Esophagus muscularis mucosa (tissue), 4 donors: ENCODE results near the gene PEX7. TPM values are rescaled to one million over a fixed set of nuclear protein-coding genes. Genes with fewer than 3 reads are reported as not detected.

Source experiments
- DNase-seq: peaks from one replicate; pipeline ENCODE4 v3.0.0-alpha.2; 2017; ENCODE audit errors: extremely low spot score
- H3K27ac ChIP-seq, 4 donors: fragments of 200-600 bp; sonication (generic); replicated peaks in 1 of 4; 1 replicate in 3 of 4; 2 replicates in 1 of 4; pipeline ENCODE4 v1.5.1; 2016 to 2019; ENCODE audit warnings: mild to moderate bottlenecking in 1 of 4
- H3K27me3 ChIP-seq, 4 donors: fragments of 200-600 bp; sonication (generic); one replicate each; pipeline versions ENCODE4 v1.5.1 to v1.6.0; 2016 to 2019
- H3K36me3 ChIP-seq, 4 donors: fragments of 200-600 bp; sonication (generic); one replicate each; pipeline ENCODE4 v1.5.1; 2016 to 2019
- H3K4me1 ChIP-seq, 4 donors: fragments of 200-600 bp; sonication (generic); one replicate each; pipeline ENCODE4 v1.5.1; 2016 to 2019
- H3K4me3 ChIP-seq, 4 donors: fragments of 200-600 bp; sonication (generic); 1 replicate in 2 of 4; 2 replicates in 2 of 4; pipeline ENCODE4 v1.5.1; 2016 to 2019; ENCODE audit warnings: mild to moderate bottlenecking in 4 of 4, moderate library complexity in 1 of 4
- H3K9me3 ChIP-seq, 4 donors: fragments of 200-600 bp; sonication (generic); 1 replicate in 3 of 4; 2 replicates in 1 of 4; pipeline ENCODE4 v1.5.1; 2016 to 2019
- CTCF ChIP-seq, 3 experiments: fragments of 200-600 bp in 2 of 3; fragments of 450-650 bp in 1 of 3; sonication (generic) in 2 of 3; IDR thresholded peaks; one replicate each; pipeline ENCODE4 v1.5.1; 2017 to 2019; ENCODE audit warnings: antibody characterized with exemption in 3 of 3, mild to moderate bottlenecking in 2 of 3, moderate library complexity in 1 of 3
- EP300 ChIP-seq: sonication (generic); formaldehyde crosslinking; IDR thresholded peaks from one replicate; pipeline ENCODE4 v1.6.1; 2017; ENCODE audit warnings: antibody characterized with exemption
- POLR2A ChIP-seq: fragments of 450-650 bp; IDR thresholded peaks from one replicate; pipeline ENCODE4 v1.6.1; 2017; ENCODE audit warnings: antibody characterized with exemption, moderate library complexity, mild to moderate bottlenecking, low read depth
- POLR2AphosphoS5 ChIP-seq, 2 donors: sonication (generic); formaldehyde crosslinking; IDR thresholded peaks; one replicate each; pipeline ENCODE4 v1.6.1; 2017; ENCODE audit warnings: antibody characterized with exemption in 2 of 2
- WGBS: methylation state at CpG from one replicate; pipeline ENCODE4 v1.1.5; 2018; 5-methylcytosine and 5-hydroxymethylcytosine counted together
- intact Hi-C: fragments of 100-400 bp; cut with DNase I; formaldehyde crosslinking; loops from one replicate; pipeline ENCODE4 v1.15.1; 2023
- total RNA-seq, 4 donors: library from RNA; depleted of rRNA; stranded (reverse); fragments of >200 nt; gene quantifications; one replicate each; pipeline versions ENCODE4 v1.1.0 to v1.2.1, GENCODE V29; 2016

Gene PEX7
- total RNA-seq, 4 donors from 2014 or later, result 4.1 to 9.5 (median 5.6) TPM

GRCh38 chr6:136816656-136817055 lies 5.7 kb upstream of the PEX7 start:
- Histone ChIP-seq H3K4me3 (no peak overlapping the region), H3K36me3 (no peaks in the 10 kb centered on the region), H3K27me3 (no peaks in the 10 kb centered on the region), H3K27ac (no peak overlapping the region), H3K4me1 (peaks cover 4 to 11% (median 4%) of the 10 kb centered on the region in 4 donors), H3K9me3 (no peaks in the 10 kb centered on the region)
- TF ChIP-seq EP300 (no peak), POLR2A (no peak), CTCF (IDR thresholded peaks at IDR 0.05) (no peak)
- no peak for DNase-seq
- WGBS, result 64% methylated on average over 2 of the region's 2 CpGs
- intact Hi-C loops, result no loop called here

- no peaks in the 10 kb centered on the region for H3K27me3 ChIP-seq
- intact Hi-C loops, result no loop called here
- no peak overlapping the region for H3K27ac ChIP-seq
- TF ChIP-seq EP300 (no peak), POLR2AphosphoS5 (IDR thresholded peaks at IDR 0.05) (no peak), POLR2A (no peak), CTCF (IDR thresholded peaks at IDR 0.05) (no peak)
- H3K36me3 ChIP-seq, result peaks cover 0 to 8% (median 0%) of the 10 kb centered on the region in 4 donors
- H3K4me1 ChIP-seq, result peaks cover 13 to 21% (median 18%) of the 10 kb centered on the region in 4 donors
- H3K9me3 ChIP-seq, result no peaks in the 10 kb centered on the region
- no peak for DNase-seq
- H3K4me3 ChIP-seq, result no peak overlapping the region
- 69% methylated on average over 2 of the region's 2 CpGs for WGBS
Measured at GRCh38 chr6:136820561-136820960, 1.8 kb upstream of the PEX7 start.

- intact Hi-C loops, result no loop called here
- WGBS, result under 1% methylated on average over 11 of the region's 11 CpGs
- H3K36me3 ChIP-seq, result peaks cover 0 to 21% (median 4%) of the 10 kb centered on the region in 4 donors
- TF ChIP-seq POLR2AphosphoS5 (IDR thresholded peaks at IDR 0.05) (no peak), EP300 (no peak), CTCF (IDR thresholded peaks at IDR 0.05) (no peak), POLR2A (no peak)
- H3K4me3 ChIP-seq, result peak overlapping the region; percentile 78 to 89 (median 81)
- peaks cover 13 to 21% (median 21%) of the 10 kb centered on the region in 4 donors for H3K4me1 ChIP-seq
- no peaks in the 10 kb centered on the region for H3K9me3 ChIP-seq
- no peak for DNase-seq
- peak overlapping the region; percentile 92 to 96 (median 94) for H3K27ac ChIP-seq
- H3K27me3 ChIP-seq, result no peaks in the 10 kb centered on the region
Measured at GRCh38 chr6:136822046-136822375, 381 bp upstream of the PEX7 start.

GRCh38 chr6:136823128-136823660 lies 802 bp downstream of the PEX7 start:
- DNase-seq, result no peak

More at GRCh38 chr6:136823128-136823660, 802 bp downstream of the PEX7 start:
- 82% methylated on average over 16 of the region's 31 CpGs for WGBS
- TF ChIP-seq POLR2A (no peak), CTCF (IDR thresholded peaks at IDR 0.05) (no peak), POLR2AphosphoS5 (IDR thresholded peaks at IDR 0.05) (no peak), EP300 (no peak)
- peak overlapping the region; percentile 92 to 96 (median 94) for H3K27ac ChIP-seq
- peaks cover 13 to 21% (median 21%) of the 10 kb centered on the region in 4 donors for H3K4me1 ChIP-seq
- no peaks in the 10 kb centered on the region for H3K9me3 ChIP-seq
- intact Hi-C loops, result no loop called here
- peaks cover 0 to 27% (median 4%) of the 10 kb centered on the region in 4 donors for H3K36me3 ChIP-seq
- H3K27me3 ChIP-seq, result no peaks in the 10 kb centered on the region
- H3K4me3 ChIP-seq, result peak overlapping the region; percentile 78 to 89 (median 81)
